Measurements from ENCODE around the gene YBX1.
A peak's percentile ranks its signal among the peaks of the same experiment; 100 is the strongest.

The YBX1 gene

DNA sequence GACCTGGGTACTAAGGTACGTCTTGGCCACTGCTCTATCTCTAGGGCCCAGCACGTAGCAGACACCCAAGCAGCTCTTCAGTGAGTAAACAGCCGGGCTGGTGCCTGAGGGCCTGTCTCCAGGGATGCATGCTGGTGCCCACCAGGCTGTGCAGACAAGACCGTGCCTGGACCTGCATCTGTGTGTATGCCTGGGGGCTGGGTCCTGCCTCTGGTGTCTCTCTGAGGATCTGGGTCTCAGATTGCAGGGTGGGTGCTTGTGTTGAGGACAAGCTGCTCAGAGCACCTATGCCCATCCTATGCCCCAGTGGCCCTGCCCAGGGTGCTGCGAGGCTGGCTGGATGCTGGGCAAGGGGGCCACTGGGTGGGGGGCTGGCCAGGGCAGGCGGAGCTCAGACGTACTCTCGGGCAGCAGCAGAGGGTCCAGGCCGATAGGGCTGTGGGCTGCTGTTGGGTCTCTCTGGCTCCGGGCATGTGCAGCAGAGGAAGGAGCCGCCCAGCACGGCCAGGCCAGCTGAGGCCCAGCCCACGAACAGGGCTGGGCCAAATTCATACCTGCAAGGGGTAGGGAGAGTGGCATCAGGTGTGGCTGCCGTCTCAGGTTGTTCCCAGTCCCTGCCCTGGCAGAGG, 53.4 kb downstream of the YBX1 start:
- no peak for DNase-seq (ENCODE audit: low read depth)

DNA sequence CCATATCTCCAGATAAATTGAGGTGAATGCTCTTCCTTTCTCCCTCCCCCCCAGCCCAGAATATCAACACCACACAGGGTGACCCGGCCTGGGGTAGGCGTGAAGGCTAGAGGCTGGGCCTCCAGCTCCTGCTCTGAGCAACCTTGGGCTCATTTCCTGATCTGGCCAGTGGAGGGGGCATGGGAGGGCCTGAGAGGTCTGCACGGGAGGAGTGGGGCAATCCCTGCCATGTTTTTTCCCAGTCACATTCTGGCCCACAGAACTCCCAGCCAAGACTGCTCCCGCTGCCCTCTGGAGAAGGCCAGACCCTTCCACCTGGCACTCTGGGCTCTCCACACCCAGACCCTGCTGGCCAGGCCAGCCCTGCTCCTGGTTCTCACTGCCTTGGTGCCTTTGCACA, 53.9 kb downstream of the YBX1 start:
- no peak for DNase-seq (ENCODE audit: low read depth)

DNA sequence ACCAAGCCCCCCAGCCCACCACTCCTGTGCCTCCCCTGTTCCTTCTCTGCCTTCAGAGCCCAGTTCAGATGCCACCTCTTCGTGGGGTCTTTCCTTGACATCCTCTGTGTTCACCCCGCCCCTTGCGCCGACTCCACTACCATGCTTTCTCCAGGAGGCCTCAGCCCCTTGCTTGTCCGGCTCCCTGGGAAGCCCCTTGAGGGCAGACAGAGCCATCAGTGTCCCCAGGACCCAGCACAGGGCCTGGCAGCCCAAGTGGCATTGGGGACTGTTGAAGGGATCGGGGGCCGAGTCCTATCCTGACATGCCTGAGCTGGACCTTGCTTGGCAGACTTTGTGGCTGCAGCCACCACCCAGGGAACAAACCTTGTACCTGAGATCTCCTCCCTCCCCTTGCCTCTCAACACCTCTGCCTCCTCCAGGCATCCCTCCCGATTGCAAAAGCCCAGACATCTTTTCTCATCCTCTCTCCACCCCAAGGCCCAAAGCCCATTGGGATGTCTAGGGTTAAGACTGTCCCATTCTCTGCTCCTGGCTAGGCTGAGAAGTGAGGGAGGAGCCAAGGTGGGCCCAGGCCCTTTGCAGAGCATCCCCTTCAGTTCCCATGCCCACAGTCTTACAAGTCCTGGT, 54.5 kb downstream of the YBX1 start:
- DNase-seq (ENCODE audit: low read depth) = no peak

GRCh38 chr1:42737257-42737656, 55.0 kb downstream of the YBX1 start:
- DNase-seq (ENCODE audit: low read depth) = no peak

GRCh38 chr1:42737986-42738677, 55.9 kb downstream of the YBX1 start:
- DNase-seq (ENCODE audit: low read depth) = no peak

DNA sequence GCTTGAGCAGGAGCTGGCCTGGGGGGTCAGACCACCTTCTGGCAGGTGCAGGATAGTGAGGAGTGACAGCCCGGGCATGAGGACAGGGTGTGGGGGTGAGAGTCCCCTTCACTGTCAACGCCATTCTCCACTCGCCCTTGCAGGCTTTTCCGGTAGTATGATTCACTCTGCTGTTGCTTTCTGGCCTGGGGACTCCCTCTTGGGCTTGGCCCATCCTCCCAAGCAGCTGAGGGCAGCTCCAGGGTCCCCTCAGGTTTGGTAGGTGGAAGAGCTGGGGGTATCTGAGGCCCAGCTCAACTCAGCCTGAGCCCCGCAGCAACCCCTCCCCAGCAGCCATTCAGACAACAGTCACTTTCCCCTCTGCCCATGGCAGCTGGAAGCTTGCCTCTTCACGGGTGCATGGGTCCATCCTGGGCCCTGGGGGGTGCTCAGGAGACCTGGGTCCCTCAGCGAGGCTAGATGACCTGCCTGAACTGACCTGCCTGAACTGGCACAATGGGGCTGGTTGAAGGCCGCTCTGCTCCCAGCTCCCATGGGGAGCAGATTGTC, 56.5 kb downstream of the YBX1 start:
- no peak for DNase-seq (ENCODE audit: low read depth)

- DNase-seq (ENCODE audit: low read depth) = no peak
Measured at GRCh38 chr1:42739753-42740700, 57.8 kb downstream of the YBX1 start, which contains the start of gene CLDN19. TSS of gene CLDN19 (minus strand) at chr1:42740236. CDS start at chr1:42740063, 173 bp downstream.

DNA sequence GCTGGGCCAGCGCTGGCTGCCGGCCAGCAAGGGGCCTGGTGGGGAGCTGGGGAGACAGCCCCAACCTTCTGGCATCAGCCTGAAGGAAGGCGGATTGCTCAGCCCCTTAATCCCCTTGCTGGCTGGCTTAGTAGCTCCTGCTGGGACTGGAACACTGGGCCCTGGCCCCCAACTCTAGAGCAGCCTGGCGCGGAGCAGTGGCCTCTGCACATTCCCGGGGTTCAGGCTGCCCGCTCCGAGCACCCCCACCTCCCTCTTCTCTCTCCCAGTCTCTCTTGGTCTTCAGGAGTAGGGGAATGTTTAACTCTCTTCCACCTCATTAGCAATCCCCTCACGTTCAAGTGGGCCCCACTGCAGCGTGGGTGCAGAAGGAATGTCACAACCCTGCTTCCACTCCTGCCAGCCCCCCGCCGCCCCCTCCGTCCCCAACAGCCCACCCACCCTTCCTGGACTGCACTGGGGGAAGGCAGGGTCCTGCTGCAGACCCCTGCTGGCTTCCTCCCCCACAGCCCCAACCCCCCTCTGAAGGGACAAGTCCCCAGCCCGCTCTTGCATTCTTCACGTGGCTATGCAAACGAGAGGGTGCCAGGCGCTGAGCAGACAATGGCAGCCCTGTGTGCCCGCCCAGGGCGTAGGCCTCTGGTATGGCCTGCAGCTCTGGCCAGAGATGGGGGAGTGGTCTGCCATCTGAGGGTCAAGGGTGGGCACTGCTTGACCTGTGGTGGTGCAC, 58.8 kb downstream of the YBX1 start:
- no peak for DNase-seq (ENCODE audit: low read depth)

- no peak for DNase-seq (ENCODE audit: low read depth)
Measured at GRCh38 chr1:42741706-42742105, 59.5 kb downstream of the YBX1 start.

- no peak for DNase-seq (ENCODE audit: low read depth)
Measured at GRCh38 chr1:42742141-42742540, 59.9 kb downstream of the YBX1 start.

GRCh38 chr1:42742617-42743316, 60.5 kb downstream of the YBX1 start:
- DNase-seq (ENCODE audit: low read depth) = no peak

- DNase-seq (ENCODE audit: low read depth) = no peak
Measured at GRCh38 chr1:42743317-42744147, 61.3 kb downstream of the YBX1 start.

DNA sequence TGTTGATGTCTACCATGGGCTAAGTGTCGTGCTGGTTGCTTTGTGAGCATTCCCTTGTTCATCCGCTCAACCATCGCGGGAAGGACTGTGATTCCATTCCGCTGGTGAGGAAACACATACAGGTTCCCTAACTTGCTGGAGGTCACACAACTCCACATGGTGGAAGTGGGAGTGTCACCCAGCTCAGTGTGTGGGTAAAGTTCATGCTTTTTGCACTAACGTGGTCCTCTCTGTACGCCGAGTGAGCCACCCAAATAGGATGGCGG, 61.9 kb downstream of the YBX1 start:
- DNase-seq (ENCODE audit: low read depth) = no peak

DNA sequence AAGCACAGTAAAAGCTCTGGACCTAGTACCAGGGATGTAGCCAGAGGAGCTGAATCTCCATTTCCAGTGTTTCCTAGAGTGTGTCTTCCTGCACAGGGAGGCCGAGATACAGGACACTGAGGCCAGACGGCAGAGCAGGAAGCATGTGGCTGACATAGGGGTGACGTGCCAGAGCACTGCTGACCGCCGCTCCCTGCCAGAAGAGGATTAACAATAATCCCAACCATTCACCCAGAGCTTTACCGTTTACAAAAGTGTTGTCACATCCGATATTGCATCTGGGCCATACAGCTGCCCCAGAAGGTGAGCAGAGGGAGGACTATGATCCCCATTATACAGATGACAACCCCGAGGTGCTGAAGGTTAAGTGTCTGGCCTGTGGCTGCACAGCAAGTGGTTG, 63.6 kb downstream of the YBX1 start:
- no peak for DNase-seq (ENCODE audit: low read depth)

- no peak for DNase-seq (ENCODE audit: low read depth)
Measured at GRCh38 chr1:42746436-42747105, 64.4 kb downstream of the YBX1 start.

GRCh38 chr1:42747125-42747524, 64.9 kb downstream of the YBX1 start:
- peak; percentile 26 for DNase-seq (ENCODE audit: low read depth)

DNA sequence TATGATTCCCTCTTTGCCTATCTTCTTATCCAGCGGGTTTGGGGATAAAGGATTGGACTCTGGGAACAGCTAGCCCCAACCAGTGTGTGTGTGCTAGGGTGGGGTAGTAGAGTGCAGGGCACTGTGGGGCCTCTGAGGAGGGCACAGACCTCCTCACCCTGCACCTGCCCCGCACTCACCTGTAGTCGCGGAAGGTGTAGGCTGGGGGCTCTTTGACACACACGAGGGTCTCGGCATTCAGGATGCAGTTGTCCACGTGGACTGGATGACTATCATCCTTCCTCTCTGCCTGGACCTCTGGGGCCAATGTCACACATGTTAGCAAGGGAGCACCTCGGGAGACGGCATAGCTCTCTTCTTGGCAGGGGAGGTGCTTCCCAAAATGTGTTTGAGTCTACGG, 65.8 kb downstream of the YBX1 start:
- DNase-seq (ENCODE audit: low read depth) = no peak

GRCh38 chr1:42748461-42749410, 66.5 kb downstream of the YBX1 start:
- DNase-seq (ENCODE audit: low read depth) = no peak

Data from stimulated activated CD8-positive, alpha-beta memory T cell treated with anti-CD3 and anti-CD28 coated beads, Interleukin-7, amount 100 ng/mL, for 24 hours (primary cell).